NCI-H345 (cell line): ENCODE data around the gene ITGA6.

Experiments used
- DNase-seq: peaks from one replicate; lab custom pipeline; 2025; lab: John Stamatoyannopoulos, UW

ITGA6 gene

DNA sequence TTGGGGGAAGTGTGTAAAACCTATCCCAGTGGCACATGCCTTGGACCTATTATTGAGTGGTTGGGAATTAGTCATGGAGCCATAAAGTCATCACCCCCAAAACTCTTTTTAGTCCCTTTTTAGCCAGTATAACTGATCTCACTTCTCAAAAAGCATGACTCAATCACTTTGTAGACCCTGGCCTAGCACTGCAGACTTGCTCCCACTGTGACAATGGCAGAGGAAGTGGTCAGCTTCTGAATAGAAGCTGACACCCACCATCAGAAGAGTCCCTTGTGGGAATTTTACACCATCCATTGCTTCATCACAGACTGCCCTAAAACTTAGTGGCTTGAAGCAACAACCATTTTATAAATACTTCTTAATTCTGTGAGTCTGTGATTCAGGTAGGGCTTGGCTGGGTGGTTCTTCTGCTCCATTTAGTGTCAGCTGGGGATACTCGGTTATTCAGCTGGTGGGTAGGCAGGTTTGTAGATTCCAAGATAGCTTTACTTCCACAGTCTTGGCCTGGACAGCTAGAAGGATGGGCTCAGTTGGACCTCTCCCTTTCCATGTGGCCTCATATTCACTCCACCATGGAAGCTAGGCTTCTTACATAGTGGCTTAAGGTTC lies 10.8 kb upstream of the ITGA6 start:
- DNase-seq: no peak

DNA sequence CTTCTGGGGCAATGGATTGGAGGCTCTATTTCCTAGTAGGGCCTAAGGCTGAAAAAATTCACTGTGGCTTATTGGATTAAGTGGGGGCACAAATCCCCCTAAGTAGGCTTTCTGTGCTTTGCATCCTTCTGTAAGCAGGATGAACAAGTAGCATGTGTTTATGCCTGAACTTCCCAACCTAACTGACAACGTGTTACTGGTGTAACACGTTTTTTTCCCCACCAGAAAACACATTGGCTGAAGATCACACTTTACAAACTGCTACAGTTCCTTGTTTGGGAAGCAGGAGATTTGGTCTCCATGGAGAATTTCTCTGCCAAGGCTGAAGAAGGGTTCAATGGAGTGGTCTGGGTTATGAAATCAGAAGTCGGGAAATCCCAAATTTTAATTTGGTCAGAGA lies 7.2 kb upstream of the ITGA6 start:
- no peak for DNase-seq

DNA sequence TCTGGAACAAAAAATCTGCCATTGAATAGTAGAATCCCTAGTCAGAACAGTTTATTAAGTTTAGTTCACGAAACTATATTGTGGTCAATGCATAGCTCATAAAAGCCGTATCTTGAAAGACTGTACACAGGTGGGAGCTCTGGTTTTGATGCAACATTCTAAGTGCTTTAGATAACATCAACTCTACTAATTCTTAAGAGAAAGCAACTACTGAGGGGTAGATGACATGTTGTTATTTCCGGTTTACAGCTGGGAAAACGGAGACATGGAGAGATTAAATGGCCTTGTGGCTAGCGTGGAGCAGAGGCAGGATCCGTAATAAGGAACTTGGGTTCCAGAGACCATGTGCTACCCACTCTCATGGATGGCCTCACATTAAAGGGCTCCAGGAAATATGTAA lies 4.2 kb upstream of the ITGA6 start:
- DNase-seq: no peak

DNA sequence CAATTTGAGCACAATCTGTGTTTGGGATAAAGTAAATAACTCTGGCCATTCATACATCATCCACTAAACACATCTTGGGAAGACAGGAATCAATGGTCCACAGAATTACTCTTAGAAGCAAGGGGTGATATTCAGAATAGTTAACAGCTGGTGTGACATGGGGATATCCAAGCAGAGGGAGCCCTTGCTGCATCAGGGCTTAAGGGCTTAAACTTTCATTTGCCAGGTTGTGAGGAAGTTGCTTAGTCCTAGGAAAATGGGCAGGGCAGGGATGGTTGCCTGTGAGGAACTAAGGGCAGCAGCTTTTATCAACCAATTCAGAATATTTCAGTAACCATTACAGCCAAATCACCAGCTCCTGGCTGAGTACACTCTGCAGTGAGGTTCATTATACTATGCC lies 2.0 kb upstream of the ITGA6 start:
- no peak for DNase-seq

DNA sequence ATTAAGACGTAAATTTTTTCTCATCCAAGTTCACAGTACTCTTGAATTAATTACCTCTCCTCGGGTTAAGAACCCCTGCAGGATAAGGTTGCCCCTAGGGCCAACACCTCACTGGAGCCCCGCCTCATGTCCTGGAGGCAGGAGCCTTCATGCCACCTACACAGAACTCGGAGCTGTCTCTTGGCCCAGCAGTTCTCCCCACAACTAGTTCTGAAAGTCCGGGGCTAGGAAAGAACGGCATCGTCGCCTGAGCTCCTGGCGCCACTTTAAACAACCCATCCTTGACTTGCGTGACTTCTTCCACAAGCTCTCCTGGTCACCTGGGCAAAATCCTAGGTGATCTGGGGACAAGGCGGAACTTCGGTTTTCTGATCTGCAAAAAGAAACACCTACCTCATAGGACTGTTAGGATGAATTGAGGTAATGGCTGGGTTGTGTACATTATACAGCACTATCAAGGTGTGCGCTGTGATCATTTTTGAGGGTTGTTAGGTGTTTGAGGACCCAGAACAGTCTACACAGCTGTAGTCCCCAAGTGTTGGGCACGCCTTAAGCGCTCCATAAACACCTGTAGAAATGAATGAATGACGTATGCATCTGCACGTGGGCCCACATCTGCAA lies 641 bp upstream of the ITGA6 start:
- peak; percentile 66 for DNase-seq

DNA sequence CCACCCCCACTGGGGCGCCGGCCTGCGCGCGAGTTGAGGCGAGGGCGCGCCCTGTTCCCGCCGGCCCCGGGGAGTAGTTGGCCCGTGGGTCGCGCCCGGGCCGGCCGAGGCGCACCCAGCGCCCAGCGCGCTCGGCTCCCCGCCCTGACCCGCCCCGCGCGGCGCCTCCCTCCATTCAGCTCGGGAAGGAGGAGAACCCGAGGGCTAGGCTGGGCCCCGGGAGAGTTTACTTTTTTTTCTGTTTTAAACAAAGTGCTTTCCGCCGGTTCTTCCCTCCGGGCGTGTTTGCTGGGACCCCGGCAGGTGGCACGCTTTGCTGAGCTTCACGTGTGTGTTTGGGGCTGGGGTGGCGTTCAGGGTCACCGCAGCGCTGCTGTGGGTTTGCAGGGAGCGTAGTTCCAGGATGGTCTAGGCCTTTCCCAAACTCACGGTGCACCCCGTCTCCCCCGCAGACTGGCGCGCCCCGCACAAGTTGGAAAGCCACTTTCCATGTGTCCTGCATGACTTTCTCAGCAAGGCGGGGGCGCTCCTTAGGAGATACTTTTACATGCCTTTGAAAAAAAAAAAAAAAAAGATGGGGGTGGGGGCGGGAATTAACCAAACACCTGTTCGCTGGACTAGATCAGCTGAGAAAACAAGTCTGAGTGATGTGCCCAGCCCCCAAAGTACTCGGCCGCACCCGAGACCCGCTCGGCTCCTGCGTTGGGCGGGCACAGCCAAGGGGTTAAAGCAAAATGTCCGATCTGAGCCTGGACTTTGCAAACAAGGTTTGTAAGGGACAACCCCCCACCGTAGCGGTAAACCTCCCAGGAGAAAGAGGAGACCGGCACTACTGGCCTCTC lies 825 bp downstream of the ITGA6 start:
- peak; percentile 50 for DNase-seq

DNA sequence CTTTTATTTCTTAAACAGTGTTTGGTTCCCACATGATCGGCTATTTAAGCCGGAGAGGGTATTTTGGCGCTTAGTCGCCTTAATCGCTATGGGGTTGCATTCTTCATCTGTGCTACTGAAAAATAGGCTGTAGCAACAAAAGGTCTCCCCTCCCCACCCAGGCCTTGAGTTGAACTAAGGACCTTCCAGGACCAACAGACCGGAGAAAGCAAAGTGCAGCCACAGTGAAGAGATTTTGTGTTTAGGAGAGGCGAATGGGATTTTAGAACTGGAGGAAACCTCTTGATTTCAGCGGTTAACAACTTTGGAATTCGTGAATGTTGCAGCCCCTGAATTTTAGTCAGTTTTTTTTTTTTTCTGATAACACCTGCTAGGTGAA lies 1.4 kb downstream of the ITGA6 start:
- no peak for DNase-seq

DNA sequence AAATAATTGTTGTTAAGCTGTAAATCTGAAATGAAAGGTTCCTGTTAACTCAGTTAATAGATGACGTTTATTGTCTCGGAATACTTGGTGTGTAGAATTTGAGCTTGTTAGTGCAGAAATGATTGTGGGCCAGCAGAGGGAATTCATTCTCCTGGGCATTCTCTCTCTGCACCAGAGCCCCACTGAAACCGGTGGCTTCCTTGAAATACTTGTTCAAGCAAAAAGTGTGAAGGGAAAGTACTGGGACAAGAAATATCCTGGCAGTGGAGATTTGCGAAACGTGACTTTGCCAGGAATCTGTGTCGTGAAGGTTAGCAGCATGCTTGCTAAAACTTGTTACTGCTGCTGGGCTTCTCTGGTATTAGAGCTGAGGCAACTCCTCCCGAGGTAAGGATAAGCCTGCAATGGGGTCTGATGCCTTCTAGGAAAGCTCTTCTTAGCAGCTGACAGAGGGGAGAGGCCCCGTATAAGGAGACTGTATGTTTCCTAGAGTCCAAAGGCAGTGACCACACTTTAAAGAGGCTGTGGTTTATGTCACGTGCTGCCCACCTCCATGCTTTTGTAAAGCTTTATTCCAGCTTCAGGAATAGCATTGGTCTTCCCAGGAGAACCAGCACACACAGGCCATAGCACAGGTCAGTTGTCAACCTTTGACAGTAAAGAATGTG lies 2.0 kb downstream of the ITGA6 start:
- DNase-seq: no peak

DNA sequence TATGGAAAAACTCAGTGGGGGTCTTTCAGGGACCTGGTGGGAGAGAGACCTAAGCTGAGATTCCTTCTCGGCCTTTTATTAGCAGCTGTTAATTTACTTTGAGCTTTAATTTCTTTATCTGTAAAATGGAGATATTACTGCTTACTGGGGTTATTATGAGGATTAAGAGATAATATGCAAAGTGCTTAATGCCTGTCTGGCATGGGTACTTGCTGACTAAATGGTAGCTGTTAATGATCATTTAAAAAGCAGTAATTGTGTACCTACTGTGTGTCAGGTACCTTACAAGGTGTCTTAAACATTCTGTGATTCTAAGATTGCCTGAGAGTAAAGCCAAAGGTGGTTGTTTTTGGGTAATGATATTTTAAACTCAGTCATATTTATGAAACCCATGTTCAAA lies 2.6 kb downstream of the ITGA6 start:
- DNase-seq: no peak

DNA sequence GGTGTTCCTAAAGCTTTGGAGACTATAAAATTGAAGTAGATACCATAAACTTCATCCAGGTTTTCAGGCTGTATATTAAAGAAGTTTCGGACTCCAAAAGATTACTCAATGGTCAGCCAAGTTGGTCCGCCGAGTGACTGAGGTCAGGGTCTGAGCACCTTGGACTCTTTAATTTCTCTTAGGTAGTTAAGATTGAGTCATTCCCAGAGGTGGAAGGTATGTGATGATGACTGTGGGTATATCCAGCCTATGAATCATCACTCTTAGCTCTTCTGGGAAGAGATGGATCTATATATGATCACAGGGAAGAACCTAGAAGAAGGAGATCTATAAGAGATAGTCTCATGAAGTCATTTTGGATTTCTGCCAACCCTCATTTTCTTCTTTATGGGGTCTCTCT lies 3.3 kb downstream of the ITGA6 start:
- DNase-seq: no peak

DNA sequence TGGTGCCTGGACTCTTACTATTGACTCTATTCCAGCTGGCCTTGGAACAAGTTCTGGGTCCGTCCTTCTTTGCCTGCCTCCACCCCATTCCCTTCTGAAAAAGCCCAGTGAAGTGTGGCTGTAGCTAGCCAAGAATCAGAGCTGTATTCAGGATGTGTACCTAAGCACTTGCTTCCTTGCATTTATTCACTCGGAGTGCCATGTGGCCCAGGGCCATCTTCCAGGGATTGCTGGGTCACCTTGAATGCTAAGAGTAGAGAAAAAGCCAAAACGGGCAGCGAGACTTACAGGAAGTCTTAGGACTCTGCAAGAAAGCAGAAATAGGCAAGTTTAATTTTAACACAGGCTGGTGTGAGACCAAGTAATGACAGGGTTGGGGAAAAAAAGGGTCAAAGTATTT lies 4.1 kb downstream of the ITGA6 start:
- no peak for DNase-seq

DNA sequence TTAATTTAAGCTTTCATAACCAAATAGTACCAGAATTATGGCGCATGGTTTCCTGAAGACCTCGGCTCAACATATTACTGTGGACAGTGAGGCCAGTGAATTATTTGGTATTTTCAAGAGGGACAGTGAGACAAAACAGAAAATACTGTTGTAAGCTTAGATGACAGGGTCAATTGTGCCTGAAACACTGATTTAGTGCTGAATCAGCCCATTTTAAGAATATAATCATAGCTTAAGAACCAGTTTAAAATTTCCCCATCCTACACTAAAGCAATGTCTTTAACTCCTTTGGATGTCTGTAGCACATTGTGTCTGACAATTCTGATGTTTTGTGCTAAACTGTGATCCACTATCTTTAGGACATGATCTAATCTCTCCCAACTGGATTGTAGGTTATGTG lies 4.6 kb downstream of the ITGA6 start:
- DNase-seq: no peak

DNA sequence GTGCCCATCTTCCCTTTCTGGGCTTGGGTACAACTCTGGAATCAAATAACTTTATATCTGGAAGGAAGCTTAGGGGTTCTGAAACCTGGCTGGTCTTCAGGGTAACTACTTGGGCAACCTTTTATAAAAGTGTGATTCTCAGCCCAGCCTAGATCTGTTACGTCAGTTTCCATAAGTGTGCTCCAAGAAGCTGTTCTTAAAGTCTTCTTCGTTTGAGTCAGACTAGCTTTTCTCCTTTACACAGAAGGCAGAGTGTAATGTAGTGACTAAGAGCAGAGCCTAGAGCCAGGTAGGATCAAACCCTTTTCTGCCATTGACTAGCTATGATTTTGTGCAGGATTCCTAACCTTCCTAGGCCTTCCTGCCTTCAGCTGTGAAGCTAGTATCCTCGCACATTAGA lies 5.8 kb downstream of the ITGA6 start:
- DNase-seq: no peak

DNA sequence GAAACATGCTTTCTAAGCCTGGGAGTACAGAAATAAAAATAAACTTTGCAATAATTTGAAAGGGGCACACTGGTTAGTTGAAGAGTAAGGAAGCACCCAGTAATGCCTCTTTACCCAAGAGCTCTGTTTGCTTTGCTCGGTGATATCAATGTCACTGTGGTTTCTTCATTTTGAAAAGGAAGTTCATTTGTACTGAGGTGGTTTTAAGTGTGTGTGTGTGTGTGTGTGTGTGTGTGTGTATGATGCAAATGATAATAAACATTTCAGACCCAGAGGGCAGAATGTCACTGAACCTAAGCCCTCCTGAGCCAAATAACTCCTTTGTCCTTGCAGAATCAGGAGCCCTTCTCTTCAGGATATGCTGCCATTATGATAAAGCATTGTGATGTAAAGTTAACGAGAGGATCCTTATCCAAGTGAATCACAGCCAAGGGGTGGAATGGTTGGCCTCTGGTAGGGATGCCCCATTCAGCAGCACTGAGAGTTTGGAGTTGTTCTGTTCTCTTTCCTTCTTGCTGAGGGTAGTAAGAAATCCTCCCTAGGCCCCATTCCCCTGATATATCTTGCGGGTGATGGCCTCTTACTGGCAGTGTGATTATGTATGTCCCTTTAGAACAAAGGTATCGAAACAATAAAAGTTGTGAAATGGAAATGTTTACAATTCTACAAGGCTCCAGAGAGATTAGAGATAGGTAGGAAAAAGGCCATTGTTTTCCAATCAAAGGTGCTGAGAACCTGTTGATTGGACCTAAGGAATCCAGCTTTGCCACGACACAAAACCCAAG lies 7.6 kb downstream of the ITGA6 start:
- DNase-seq: peak; percentile 16

DNA sequence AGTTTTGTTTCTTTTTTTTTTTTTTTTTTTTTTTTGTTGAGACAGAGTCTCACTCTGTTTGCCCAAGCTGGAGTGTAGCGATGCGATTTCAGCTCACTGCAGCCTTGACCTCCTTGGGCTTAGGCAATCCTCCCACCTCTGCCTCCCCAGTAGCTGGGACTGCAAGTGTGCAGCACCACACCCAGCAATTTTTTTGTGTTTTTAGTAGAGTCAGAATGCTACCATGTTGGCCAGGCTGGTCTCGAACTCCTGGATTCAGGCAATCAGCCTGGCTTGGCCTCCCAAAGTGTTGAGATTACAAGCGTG lies 8.2 kb downstream of the ITGA6 start:
- DNase-seq: no peak

DNA sequence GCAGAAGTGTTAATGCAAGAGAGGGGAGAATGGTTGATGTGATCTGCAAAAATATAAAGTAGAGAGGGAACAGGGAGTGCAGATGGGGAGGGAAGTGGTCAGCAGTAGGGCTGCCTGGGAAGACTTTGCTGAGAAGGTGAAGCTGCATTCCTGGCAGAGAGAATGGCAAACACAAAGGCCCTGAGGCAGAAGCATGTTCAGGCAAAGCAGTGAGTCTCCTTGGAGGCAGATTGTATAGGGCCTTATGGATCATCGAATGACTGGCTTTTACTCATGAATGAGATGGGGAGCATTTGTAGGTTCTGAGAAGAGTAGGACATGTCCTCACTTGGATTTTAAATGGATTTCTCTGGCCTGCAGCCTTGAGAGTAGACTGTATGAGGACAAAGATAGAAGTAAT lies 9.5 kb downstream of the ITGA6 start:
- no peak for DNase-seq

DNA sequence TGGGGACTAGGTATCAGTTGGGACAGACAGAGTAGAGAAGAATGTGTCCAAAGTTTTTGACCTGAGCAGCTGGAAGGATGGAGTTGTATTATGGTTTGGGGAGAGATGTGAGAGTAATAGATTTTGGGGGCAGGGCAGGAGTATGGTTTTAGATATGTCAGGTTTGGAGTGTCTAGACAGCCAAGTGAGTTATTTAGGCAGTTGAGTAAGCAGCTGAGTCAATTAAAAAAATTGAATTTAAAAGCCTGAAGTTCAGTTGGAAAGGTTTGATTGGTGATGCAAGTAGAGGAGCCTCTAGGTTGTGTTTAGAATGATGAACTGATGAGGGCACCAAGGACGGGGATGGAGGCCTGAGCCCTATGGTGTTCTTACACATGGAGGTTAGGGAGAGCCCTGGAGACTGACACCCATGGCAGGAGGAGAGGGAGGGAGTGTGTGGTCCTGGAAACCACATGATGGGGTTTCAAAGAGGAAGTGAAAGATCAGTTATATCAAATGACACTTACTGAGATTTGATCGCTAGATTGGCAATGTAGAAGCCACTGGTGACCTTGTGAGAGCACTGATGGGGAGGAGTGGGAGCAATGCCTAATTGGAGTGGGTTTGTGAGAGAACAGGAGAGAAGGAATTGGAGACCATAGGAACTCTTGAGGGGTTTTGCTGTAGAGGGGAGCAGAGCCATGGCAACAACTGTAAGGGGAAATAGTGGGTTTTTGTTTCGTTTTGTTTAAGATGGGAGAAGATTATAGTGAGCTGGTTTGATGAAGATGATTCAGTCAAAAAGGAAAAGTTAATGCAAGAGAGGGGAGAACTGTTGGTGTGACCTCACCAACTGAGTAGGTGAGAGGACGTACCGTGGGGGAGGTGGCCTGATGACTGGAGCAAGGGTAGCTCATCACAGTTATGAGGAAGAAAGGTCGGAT lies 10.3 kb downstream of the ITGA6 start:
- DNase-seq: no peak

DNA sequence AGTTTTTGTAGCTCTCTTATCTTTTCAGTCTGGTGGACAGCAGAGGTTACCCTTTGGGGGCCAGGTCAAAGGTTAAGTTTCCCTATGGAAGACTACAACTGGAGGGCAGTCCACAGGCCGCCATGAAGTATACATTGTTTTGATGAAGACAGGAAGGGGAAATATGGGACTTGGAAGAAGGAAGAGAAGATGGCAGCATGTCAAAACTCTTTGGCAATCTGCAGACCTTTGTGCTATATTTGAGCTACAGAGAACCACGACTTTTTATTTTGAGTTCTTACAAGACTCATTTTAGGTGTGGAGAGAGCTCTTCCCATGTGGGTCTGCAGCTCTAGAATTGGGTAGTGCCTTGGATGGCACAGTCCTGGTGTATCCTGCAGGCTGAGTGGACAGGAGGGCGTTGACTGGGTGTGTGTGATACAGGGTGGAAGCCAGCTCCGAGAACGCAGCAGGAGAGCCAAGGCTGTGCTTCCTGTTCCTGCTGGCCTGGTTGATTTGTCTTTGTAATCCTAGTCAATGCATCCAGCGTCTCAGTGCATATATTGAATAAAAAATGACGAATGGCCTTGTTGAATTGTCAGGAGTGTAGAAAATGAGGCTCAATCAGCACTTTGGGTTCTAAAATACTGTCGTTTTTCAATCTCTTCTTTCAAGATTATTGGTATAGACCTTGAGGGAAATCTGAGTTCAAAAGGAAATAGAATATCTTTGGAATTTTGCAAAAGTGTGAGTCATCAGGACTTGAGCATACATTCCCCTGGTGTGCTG lies 11.5 kb downstream of the ITGA6 start:
- no peak for DNase-seq

DNA sequence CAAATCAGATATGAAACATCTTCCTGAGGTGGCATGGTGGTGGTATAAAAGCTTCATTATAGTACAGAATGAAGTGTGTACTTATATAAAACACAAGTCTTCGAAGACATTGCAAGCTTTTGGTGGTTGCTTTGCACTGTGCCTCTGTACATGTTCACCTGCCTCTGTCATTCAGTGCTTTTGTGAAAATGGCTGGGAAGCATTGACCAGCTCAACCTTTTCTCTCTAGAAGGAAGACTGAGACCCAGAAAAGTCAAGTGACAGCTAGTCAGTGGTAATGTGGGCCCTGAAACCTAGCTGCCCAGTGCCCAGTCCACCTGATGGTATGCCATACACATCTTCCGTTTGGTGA lies 12.1 kb downstream of the ITGA6 start:
- DNase-seq: no peak

DNA sequence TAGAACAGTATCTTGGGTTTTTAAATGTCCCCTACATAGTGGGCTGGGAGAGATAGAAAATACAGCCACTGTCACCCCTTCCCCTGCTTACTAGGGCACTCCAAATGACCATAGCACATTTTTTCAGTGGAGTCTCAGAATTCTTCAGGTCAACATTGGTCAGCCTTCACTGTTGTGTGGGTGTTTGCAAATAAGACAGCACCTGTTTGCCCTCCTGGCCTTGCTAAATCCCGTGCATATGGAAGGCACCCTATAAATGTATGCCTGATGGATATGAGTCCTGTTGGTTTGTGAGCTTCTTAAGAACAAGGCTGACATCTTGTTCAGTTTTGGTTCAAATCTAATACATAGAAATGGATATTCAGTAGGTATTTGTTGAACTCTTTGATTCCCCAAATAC lies 12.5 kb downstream of the ITGA6 start:
- DNase-seq: no peak

DNA sequence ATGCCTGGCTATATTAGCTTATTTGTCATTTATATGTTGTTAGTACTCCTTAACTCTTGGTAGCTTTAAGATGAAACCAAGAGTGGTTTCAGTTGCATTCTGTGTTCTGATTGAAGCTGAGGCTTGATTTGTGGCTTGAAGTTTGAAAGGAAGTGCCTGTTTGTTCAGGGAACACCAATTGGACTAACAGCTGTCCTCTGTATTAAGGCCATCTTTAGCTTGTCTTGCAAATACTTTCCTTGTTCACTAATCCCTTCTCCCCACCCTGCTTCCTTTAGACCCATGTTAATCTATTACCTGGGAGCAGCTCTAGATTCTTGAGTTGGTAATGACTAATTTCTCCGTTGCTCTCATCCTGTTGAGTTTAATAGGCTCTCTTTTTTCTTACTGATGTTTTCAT lies 13.4 kb downstream of the ITGA6 start:
- DNase-seq: no peak
